Fibroblast of lung (primary cell): ENCODE results near the gene PRKAG2.

Experiments
- EZH2 ChIP-seq: IDR thresholded peaks from 2 replicates; pipeline ENCODE4 v1.5.1; 2012; ENCODE audit warnings: low read length, control low read depth, mild to moderate bottlenecking; ENCODE audit errors: missing control alignments
- TF ChIP-seq, protein P1 (sequence below), 2 donors: IDR thresholded peaks in 1 of 2; conservative IDR thresholded peaks in 1 of 2; 1 replicate in 1 of 2; 2 replicates in 1 of 2; pipeline ENCODE4 v1.5.1; 2011 to 2012; ENCODE audit warnings: low read length in 2 of 2, control low read depth in 1 of 2, inconsistent platforms in 1 of 2, low read depth in 1 of 2, mild to moderate bottlenecking in 1 of 2

- TF ChIP-seq, protein P1, sequence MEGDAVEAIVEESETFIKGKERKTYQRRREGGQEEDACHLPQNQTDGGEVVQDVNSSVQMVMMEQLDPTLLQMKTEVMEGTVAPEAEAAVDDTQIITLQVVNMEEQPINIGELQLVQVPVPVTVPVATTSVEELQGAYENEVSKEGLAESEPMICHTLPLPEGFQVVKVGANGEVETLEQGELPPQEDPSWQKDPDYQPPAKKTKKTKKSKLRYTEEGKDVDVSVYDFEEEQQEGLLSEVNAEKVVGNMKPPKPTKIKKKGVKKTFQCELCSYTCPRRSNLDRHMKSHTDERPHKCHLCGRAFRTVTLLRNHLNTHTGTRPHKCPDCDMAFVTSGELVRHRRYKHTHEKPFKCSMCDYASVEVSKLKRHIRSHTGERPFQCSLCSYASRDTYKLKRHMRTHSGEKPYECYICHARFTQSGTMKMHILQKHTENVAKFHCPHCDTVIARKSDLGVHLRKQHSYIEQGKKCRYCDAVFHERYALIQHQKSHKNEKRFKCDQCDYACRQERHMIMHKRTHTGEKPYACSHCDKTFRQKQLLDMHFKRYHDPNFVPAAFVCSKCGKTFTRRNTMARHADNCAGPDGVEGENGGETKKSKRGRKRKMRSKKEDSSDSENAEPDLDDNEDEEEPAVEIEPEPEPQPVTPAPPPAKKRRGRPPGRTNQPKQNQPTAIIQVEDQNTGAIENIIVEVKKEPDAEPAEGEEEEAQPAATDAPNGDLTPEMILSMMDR (conservative IDR thresholded peaks at IDR 0.05 in 1 of 2, IDR thresholded peaks at IDR 0.05 in 1 of 2; ENCODE audit: low read depth in 1 of 2, low read length in 2 of 2): no peak
- TF ChIP-seq EZH2: no peak
These were observed 214.6 kb downstream of the PRKAG2 start for GRCh38 chr7:151662251-151662826.
